Bronchial epithelial cell (primary cell): Measurements from ENCODE around the gene ARIH1. TPM values are rescaled to one million over a fixed set of nuclear protein-coding genes. Genes with fewer than 3 reads are reported as not detected.
A peak's percentile ranks its signal among the peaks of the same experiment; 100 is the strongest.
"Not testable (repeated sequence)": the region's sequence is repeated elsewhere in the genome, so short reads cannot be mapped to it uniquely, and the experiment has no call there.

Experiments
- DNase-seq: peaks from one replicate; pipeline ENCODE4 v3.0.0-alpha.2; 2010; ENCODE audit warnings: low read depth
- FAIRE-seq: peaks from 2 replicates; lab custom pipeline; 2011; peaks lifted over from hg19 to GRCh38; lab: Jason Lieb, UNC
- H3K27me3 ChIP-seq: 2 replicates; pipeline ENCODE4 v1.5.1; 2011; ENCODE audit warnings: low read length; ENCODE audit not compliant: control insufficient read depth, insufficient read depth
- H3K36me3 ChIP-seq: 2 replicates; pipeline ENCODE4 v1.5.1; 2011; ENCODE audit warnings: low read length; ENCODE audit not compliant: control insufficient read depth, insufficient read depth
- H3K4me3 ChIP-seq: 2 replicates; pipeline ENCODE4 v1.5.1; 2011; ENCODE audit warnings: mild to moderate bottlenecking, low read depth, low read length, control low read depth
- CTCF ChIP-seq: IDR thresholded peaks from 2 replicates; pipeline ENCODE4 v1.5.1; 2011; ENCODE audit warnings: mild to moderate bottlenecking, moderate library complexity, low read length, control low read depth, inconsistent platforms; ENCODE audit not compliant: insufficient read depth, severe bottlenecking
- total RNA-seq: library from RNA; depleted of rRNA; stranded (reverse); fragments of >200 nt; gene quantifications from 2 replicates; pipeline ENCODE4 v1.2.1, GENCODE V29; 2014

ARIH1 gene
- total RNA-seq, 1 donor from 2014 or later: 24.7 TPM

- no peak for DNase-seq
- no peak overlapping the region for H3K4me3 ChIP-seq
- no peaks in the 10 kb centered on the region for H3K27me3 ChIP-seq
- no peak for TF ChIP-seq CTCF
- FAIRE-seq: no peak
- H3K36me3 ChIP-seq: no peaks in the 10 kb centered on the region
Measured at GRCh38 chr15:72591361-72591760, 117.2 kb downstream of the ARIH1 start.

- Histone ChIP-seq H3K4me3 (no peak overlapping the region), H3K36me3 (no peaks in the 10 kb centered on the region), H3K27me3 (no peaks in the 10 kb centered on the region)
- DNase-seq: no peak
- FAIRE-seq: no peak
- TF ChIP-seq CTCF: no peak
Measured at GRCh38 chr15:72592097-72592496, 118.0 kb downstream of the ARIH1 start.

DNA sequence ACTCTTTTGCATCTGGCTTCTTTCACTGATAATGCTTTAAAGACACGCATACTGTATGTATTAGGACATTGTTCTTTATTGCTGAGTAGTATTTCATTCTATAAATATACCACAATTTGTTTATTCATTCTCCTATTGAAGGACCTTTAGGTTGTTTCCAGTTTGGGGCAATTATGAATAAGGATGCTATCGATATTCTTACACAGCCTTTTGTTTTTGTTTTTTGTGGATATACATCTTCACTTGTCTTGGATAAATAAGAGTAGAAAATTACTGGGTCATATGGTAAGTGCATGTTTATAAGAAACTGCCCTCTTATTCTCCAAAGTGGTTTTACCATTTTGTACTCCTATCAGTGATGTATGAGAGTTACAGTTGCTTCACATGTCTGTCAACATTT, 118.5 kb downstream of the ARIH1 start:
- FAIRE-seq (no peak), DNase-seq (no peak)
- TF ChIP-seq CTCF: no peak
- no peaks in the 10 kb centered on the region for H3K36me3 ChIP-seq
- no peaks in the 10 kb centered on the region for H3K27me3 ChIP-seq
- H3K4me3 ChIP-seq: no peak overlapping the region

DNA sequence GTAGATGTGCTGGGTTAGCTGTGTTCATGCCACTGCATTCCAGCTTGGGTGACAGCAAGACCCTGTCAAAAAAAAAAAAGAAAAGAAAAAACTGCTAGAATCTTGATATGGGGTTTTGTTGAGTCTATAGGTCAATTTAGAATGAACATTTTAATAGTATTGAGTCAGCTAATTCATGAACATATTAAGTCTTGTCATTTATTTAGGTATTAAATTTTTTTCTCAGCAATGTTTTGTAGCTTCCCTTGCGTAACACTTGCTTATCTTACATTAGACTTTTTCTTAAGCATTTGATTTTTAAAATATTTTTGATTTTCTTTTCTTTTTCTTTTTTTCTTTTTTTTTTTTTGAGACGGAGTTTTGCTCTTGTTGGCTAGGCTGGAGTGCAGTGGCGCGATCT, 119.7 kb downstream of the ARIH1 start:
- H3K36me3 ChIP-seq: no peaks in the 10 kb centered on the region
- H3K27me3 ChIP-seq: no peaks in the 10 kb centered on the region
- DNase-seq: no peak
- TF ChIP-seq CTCF: no peak
- H3K4me3 ChIP-seq: no peak overlapping the region
- FAIRE-seq: no peak

- Histone ChIP-seq H3K4me3 (no peak overlapping the region), H3K27me3 (no peaks in the 10 kb centered on the region), H3K36me3 (no peaks in the 10 kb centered on the region)
- no peak for FAIRE-seq
- peak; percentile 60 for TF ChIP-seq CTCF
- DNase-seq: peak; percentile 53
Measured at GRCh38 chr15:72599855-72600464, 125.8 kb downstream of the ARIH1 start.

GRCh38 chr15:72604794-72605193, 130.7 kb downstream of the ARIH1 start:
- no peak for FAIRE-seq
- H3K27me3 ChIP-seq: no peaks in the 10 kb centered on the region

DNA sequence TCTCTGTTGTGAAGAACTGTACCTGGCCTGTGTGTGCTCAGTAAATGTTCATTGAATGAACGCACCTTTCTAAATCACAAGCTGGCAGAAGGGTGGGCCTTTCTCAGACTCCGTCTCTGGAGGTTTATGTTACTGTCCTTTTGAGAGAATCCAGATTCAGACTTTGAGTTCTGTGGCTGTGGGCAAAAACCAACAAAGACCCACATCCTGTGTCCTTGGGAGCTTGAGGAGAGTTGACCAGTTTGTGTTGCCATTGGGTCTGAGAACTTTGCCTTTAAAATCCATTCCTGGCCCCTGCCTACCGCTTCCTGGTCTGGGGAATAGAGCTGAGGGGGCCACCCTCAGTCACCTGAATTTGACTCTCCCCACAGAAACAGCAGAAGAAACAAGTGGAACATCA, 134.0 kb downstream of the ARIH1 start:
- not testable (repeated sequence) for FAIRE-seq, H3K36me3 ChIP-seq

More at GRCh38 chr15:72604794-72605193, 130.7 kb downstream of the ARIH1 start:
- no peaks in the 10 kb centered on the region for H3K36me3 ChIP-seq
- no peak for TF ChIP-seq CTCF
- no peak for DNase-seq
- no peak overlapping the region for H3K4me3 ChIP-seq

More for the DNA sequence above, 134.0 kb downstream of the ARIH1 start:
- H3K27me3 ChIP-seq, H3K4me3 ChIP-seq, DNase-seq: not testable (repeated sequence)
